Measurements from ENCODE around the gene MYRIP.

DNA sequence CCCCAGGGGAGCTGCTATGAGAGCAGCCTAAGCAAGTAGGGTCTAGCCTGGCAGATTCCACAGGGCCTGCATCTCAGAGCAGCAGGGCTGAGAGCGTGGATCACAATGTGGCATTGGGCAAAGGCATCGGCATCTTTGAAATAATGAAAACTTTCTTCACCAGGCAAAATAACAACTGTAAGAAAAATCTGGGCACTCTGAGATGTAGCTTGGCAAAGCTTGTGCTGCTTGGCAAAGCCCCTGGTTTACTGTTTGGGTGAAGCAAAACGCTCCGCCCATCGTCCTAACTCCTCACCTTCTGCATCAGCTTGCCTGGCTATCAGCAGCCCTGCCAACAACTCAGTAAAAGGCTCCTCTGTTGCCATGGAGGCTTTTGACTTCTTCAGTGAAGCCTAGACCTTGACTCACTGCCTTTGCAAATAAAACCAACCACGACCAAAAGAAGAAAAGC lies 287.3 kb downstream of the MYRIP start:
- no peak for TF ChIP-seq POLR2A (IDR thresholded peaks at IDR 0.05)
- TF ChIP-seq, protein P1, sequence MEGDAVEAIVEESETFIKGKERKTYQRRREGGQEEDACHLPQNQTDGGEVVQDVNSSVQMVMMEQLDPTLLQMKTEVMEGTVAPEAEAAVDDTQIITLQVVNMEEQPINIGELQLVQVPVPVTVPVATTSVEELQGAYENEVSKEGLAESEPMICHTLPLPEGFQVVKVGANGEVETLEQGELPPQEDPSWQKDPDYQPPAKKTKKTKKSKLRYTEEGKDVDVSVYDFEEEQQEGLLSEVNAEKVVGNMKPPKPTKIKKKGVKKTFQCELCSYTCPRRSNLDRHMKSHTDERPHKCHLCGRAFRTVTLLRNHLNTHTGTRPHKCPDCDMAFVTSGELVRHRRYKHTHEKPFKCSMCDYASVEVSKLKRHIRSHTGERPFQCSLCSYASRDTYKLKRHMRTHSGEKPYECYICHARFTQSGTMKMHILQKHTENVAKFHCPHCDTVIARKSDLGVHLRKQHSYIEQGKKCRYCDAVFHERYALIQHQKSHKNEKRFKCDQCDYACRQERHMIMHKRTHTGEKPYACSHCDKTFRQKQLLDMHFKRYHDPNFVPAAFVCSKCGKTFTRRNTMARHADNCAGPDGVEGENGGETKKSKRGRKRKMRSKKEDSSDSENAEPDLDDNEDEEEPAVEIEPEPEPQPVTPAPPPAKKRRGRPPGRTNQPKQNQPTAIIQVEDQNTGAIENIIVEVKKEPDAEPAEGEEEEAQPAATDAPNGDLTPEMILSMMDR (IDR thresholded peaks at IDR 0.05): no peak
